GM12872 (cell line): Measurements from ENCODE around the gene BCHE.

Source experiments
- TF ChIP-seq, protein P1 (sequence below): IDR thresholded peaks from 3 replicates; pipeline ENCODE4 v1.5.1; 2011; ENCODE audit warnings: low read depth, mild to moderate bottlenecking, low read length, moderate library complexity; ENCODE audit not compliant: insufficient read depth

The BCHE gene

DNA sequence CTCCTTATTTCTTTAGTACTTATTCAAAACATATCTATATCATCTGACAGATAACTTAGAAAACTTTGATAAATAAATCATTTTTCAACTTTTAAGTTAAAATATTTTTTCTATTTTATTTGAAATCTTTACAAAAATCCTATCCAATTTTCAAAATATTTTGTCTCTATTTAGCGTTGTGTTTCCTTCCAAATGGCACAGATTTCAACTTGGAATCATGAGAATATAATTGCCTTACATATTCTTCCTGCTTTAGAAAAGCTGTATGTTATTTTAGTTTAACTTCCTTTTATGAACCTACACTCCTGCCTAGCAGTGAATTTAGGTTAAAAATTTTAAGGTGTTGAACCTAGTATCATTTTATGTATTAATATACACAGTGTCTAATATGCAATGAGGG is 38.2 kb downstream of the BCHE start:
- TF ChIP-seq, protein P1, sequence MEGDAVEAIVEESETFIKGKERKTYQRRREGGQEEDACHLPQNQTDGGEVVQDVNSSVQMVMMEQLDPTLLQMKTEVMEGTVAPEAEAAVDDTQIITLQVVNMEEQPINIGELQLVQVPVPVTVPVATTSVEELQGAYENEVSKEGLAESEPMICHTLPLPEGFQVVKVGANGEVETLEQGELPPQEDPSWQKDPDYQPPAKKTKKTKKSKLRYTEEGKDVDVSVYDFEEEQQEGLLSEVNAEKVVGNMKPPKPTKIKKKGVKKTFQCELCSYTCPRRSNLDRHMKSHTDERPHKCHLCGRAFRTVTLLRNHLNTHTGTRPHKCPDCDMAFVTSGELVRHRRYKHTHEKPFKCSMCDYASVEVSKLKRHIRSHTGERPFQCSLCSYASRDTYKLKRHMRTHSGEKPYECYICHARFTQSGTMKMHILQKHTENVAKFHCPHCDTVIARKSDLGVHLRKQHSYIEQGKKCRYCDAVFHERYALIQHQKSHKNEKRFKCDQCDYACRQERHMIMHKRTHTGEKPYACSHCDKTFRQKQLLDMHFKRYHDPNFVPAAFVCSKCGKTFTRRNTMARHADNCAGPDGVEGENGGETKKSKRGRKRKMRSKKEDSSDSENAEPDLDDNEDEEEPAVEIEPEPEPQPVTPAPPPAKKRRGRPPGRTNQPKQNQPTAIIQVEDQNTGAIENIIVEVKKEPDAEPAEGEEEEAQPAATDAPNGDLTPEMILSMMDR, result no peak

DNA sequence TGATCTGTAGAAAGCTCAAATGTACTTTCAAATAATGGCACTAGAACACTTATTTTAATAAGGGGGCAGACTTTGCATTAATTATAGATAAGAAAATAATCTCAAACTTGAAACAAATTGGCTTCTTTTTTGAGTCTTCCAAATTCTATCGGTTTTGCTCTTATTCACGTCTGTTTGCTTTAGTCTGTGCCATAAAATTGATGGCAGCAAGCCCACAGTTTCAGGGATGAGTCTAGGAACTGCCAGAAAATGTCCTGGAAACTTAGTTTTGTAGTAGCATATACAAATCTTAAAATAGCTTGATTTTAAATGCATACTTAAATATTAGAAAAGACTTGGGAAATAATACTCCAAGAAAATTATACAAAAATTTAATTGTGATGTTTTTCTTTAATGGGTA is 39.7 kb downstream of the BCHE start:
- TF ChIP-seq, protein P1, result no peak

DNA sequence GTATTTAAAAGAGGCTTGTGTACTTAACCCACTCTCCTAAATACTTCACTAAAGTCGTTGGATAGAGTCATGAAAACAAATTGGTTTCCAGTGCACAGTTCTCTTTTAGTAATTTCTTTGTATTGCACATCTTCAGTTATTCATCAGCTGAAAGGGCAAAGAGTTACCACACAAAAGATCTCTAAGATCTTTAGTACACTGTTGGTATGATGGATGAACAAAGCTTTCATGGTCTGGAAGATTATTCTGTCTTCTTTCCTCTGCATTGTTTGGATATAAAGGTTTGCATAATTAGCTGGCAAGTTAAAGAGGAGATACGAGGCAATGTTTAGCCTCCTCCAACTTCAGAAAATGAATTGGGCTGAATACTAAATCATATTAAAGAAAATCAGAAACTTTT is 40.5 kb downstream of the BCHE start:
- TF ChIP-seq, protein P1, result no peak

DNA sequence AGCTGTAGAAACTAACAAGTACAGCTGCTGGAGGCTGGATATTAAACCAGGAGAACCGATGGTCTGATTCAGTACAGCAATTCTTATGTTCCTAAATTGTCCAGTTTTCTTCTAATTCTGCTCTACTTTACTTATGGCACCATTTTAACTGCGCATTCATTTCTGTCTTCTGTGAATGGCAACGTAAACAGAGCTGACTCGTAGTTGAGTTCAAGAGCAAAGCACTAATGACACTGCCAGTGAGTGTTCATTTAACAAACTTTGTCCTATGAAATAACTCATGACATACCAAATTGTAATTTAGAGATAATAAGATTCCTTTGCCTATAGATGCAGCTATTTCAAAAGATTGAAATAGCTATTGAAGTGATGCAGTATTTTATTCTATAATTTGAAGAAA is 48.7 kb downstream of the BCHE start:
- TF ChIP-seq, protein P1, result no peak

DNA sequence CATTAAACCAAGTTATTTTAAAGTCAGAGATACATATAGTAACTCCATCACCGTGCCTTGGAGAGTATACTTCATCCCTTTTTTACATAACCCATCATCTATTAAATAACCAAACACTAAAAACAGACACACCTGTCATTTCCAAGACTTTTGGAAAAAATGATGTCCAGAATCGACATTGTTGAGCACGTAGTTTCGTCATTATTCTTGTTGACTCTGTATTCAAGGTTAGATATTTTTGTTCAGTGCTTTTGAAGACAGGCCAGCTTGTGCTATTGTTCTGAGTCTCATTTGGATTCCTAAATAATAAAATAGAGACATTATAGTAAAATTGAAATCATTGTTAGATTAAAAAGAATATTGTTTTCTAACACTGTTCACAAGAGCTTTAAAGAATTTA is 51.2 kb downstream of the BCHE start:
- TF ChIP-seq, protein P1, result no peak

DNA sequence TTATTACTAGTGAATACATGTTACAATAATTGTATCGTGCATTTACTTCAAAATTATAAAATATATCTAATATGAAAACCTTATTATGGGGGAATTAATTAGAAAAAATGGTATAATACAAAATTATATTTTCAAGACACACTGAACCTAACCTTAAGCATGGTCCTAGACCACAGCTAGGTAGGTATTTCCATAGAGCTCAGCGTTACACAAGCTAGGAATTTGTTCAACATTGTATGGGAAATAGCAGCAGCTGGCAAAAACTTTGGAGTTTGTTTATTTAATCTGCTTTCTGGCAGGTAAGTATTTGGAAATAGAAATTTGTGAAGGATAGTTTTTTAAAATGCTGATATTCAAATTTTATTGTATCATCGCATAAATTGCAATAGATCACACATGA is 52.9 kb downstream of the BCHE start:
- TF ChIP-seq, protein P1, result no peak

DNA sequence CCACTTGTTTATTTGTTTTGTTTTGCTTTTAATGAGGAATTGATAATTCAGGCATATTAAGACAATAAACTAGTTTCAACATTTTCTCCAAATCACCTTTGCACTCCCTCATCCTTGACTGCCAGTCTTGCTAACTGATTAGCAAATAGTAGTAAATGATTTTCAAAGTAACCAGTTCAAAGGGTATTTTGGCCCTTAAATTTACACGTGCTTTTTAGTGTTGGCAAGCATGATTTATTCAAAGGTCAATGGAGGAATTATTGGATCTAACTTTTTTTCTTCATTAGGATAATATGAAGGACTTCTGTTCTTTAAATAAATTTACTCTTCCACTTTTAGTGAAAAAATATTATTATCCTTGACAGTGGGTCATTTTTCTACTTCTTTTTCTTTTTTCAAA is 53.8 kb downstream of the BCHE start:
- TF ChIP-seq, protein P1, result no peak

DNA sequence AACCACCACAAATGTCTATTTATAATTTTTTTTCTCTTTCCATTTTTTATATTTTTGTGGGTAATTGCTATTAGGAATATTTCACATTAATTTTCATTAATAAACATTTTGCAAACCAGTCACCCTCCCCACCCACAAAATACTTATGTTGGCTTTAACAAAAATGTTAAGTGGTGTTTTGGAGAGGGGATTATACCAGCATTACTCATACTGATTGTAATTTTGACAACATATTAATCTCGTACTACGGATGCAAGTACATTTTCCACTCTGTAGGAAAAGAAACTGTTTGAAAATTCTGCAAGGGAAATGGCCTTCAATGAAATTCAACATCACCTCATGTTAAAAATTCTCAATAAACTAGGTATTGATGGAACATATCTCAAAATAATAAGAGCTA is 58.3 kb downstream of the BCHE start:
- TF ChIP-seq, protein P1, result no peak
